ENCODE data around the gene SETD5.
A peak's percentile ranks its signal among the peaks of the same experiment; 100 is the strongest.

Gene SETD5

DNA sequence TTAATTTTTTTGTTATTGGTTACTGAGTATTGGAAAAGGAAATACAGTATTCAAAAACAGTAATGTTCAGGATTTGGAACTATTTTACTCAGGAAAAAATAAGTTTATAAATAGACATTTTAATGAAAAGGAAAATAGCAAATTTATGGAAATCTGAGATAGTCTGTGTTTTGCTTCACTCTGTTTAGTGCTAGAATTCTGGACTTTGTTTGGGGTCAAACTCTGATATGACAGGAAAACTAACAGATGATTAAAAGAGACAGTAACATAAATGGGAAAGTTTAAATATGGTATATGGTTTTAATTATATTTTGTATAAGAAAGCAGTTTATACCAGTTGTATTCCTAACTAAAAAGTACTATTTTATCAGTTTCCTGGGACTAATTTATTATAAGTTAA is 17.4 kb downstream of the SETD5 start:
- DNase-seq, result no peak

DNA sequence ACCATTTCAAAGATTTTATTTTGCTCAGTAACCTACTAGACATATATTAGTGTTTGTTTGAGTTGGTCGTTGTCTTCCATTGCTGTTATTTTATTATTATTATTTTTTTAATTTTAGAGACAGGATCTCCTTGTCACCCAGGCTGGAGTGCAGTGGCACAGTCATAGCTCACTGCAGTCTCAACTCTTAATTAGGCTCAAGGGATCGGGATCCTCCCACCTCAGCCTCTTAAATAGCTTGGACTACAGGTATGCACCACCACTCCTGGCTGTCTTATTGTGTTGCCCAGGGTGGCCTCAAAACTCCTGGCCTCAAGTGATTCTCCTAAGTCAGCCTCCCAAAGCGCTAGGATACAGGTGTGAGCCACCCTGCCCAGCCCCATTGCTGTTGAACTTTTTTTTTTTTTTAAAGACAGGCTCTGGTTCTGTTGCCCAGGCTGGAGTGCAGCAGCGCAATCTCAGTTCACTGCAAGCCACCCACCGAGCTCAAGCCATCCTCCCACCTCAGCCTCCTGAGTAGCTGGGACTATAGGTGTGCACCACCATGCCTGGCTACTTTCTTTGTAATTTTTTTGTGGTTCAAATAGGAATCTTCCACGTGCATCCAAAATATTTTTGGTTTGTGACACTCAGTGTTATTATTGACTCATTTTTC is 18.2 kb downstream of the SETD5 start:
- DNase-seq, result no peak

DNA sequence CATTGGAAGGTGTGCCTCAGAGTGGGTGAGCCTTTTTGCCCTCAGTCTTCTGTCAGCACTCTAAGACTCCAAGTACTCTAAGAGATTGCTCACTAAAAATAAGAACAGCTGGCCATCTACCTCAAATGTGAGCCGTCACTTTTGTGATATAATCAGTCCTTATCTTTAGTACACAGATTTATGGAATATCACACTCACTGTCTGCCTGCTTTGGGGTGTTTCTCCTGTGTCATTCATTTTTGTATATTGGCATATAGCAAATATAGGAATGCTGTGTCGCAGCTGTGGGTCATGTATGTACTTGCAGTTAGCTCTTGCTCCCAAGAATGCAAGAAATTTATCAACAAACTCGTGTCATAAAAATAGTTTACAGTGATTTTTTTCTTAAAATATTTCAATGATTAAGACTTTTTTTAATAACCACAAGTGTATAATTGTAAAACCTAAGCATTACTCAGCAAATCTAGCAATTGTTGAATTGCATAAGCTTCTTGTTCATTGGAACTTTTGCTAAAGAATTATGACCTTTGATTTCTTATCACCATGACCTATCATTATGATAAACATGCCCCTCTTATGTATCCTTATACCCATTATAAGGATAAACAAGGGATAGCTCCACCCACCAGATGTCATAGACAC is 18.8 kb downstream of the SETD5 start:
- DNase-seq, result no peak

DNA sequence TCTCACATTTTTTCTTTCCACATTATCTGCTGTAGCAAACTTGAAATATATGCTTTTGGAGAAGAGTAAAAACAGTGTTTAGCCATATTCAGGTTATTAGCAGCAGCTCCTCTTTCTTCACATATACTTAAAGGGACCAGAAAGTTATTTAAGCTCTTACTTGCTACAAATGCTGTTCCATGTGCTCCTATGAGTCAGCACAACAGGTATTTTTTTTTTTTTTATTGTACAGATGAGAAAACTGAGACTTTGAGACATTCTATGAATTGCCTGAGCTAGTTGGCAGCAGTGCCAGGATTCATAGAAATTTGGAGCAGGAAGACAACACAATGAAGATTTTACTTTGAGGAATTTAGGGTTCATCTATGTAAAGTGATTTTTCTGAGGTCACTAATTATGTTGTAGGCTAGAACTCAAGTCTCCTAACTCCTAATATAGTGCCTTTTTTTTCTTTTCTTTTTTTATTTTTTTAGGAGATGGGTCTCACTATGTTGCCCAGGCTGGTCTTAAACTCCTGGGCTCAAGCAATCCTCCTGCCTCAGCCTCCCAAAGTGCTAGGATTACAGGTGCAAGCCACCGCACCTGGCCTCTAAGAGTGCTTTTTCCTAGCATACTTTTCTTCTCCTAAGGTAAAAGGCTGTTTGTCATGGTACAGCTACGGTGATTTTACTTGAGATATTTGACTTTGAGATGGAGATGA is 23.6 kb downstream of the SETD5 start:
- no peak for DNase-seq

DNA sequence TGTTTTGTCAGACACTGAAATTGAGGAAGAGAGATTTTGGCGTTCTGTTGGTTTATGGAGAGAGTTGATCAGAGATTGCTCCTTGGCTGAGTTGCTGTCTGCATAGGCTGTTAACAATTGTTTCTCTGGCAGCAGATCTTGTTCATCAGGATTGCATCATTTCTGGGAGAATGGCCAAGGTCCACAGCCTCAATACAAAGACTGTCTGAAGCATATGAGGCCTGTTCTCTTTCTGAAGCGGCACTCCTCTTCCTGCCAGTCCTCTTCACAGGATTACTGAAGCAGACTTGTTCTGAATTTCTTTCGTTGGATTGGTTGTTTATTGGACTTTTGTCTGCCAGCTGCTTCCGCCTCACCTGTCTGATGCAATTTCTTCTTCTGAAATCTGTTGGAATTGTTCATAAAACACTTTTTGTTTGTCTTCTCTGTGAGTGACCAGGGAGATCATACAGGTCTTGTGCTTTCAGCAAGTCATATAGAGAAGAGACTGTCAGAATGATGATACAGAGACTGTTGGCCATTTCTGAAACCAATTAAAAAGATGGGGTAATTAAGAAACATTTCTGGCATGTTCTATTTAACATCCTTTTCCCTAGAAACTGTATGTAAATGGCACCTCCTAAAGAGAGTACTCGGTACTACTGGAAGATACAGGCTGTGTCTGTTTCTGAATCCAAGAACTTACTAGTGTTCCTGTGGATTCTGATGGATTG is 25.5 kb downstream of the SETD5 start:
- DNase-seq, result peak; percentile 72

DNA sequence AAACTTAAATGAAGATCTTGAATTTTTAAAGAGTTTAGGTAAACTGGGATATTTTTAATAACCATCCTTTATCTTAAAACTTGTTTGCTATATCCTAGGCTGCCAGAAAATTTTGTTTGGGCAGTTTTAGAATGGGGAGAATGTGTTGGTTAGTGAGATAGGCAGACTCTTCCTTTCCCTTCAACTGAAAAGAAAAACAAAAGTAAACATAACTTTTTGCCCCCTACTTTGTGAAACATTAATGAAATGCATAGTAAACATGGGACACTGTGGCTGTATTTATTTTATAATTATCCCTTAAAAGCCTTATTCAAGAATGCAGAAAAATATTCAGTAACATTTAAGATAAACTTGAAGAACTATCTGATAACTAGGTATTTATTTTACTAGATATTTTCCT is 31.0 kb downstream of the SETD5 start:
- no peak for DNase-seq

DNA sequence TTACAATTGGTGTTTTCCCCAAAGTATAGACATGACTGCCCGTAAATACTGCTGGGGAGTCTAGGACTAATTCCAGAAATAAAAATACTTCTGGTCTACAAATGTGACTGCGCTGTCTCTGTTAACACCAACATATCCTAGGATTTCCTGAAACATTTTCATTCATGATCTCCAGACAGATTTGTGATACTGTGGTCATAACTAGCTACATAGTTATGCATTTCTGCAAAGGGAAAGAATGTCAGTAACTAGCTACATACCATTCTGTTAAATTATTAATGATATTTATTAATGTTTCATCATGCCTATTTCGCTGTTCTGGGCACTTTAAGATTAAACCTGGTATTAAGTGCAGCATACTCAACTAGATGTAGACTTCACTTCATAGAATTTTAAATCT is 33.3 kb downstream of the SETD5 start:
- DNase-seq, result no peak

DNA sequence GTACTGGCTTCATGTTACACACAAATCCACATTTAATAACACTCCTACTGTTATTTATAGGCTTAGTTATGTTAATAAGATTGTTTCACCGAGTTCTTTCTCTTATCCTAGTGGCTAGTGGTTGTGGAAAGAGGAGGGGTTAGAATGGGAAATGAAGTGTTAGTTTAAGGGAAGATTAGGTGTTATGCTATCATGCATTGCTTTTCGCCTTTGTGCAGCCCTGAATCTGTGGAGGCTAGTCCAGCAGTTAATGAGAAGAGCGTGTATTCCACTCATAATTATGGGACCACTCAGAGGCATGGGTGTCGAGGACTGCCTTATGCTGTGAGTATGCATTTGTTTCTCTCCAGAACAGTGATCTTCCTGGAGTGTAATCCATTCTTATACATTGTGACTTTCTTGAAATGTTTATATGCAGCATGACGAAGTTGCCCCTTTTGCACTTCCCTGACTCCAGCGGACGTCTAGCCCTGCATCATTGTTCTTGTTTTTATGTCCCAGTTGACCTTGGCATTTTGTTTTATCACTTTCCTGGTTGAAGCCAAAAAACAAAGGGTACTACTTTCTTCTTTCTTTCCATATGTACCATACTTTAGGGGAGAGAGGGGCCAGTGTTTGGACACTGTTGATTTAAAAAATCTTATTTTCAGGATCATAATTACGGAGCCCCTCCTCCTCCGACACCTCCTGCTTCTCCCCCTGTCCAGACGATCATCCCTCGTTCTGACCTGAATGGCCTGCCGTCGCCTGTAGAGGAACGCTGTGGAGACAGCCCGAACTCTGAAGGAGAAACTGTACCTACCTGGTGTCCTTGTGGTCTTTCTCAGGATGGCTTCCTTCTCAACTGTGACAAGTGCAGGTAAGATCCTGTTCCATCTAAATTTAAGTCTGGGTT is 36.5 kb downstream of the SETD5 start:
- no peak for DNase-seq

DNA sequence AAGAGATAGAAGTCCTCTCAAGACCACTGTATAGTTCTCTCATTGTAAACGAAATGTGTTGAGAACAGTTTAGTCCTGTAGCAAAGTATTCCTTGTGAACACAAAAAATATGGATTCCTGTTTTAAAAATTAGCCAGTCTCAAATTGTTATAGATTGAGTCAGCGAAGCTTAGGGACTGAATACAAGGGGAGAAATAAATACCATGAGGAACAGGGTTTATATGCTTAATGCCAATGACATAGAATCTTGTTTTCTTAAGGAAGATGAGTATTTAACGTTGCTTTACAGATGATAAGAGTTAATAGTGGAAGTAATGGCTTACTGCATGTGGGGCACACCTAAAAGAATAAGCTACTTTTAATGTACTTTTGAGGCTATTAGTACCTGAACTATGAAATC is 37.9 kb downstream of the SETD5 start:
- DNase-seq, result no peak

DNA sequence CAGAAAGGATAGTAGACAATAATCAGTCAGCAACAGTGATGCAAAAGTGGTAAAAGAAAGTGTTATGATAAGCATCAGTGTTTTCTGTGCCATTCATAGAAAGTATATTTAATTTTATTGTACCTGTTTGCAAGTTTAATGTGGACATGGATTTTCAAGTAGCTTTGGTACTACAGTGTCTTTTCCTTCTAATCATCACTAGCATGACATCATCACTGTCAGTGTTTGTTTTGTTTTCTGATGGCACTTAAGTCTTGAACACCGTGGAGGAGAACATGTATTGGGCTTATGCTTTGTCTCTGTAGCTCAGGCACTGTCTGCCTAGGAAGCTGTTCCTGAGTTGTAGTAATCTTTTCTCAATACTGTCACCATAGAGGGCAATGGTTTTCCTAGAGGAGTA is 41.9 kb downstream of the SETD5 start:
- DNase-seq, result no peak

DNA sequence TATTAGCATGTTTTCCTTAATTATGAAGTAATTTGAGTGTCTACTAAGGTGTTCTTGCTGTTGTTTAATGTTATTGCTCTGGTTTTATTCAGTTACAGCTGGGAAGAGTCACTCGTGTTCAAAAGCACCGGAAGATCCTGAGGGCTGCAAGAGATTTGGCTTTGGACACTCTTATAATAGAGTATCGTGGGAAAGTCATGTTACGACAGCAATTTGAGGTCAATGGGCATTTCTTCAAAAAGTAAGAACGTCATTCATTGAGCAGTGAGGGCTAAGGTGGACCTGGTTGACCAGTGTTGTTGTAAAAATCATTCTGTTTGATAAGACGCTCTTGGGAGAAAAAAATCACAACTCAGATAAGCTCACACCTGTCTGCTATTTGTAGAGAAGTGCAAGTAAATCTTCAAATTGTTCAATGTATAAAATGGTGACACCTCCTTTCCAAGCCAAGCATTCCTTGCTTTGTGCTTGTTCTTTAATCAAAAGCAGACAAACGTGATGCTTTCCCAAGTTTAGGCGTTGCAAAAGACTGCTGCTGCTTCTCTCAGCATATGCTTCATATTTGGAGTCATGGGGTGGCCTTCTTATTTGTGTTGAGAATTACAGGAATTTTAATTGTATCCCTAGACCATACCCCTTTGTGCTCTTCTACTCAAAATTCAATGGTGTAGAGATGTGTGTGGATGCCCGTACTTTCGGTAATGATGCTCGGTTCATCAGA is 44.2 kb downstream of the SETD5 start:
- no peak for DNase-seq

DNA sequence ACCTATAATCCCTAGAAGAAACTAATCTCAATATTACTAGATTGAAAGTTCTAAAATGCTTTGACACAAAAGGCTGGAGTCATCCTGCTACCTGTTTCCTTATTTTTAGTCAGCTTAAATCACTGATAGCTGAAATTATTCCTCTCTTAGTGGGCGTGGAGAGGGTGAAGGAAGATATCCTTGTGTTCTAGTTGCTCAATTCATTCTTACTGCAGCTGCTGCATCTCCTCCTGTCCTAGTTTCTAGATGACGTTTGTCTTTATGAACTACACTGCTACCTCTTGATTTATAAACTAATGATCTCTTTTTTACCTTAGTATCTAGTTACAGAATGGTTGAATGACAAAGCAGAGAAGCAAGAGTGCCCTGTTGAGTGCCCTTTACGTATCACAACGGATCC is 50.7 kb downstream of the SETD5 start:
- no peak for DNase-seq

DNA sequence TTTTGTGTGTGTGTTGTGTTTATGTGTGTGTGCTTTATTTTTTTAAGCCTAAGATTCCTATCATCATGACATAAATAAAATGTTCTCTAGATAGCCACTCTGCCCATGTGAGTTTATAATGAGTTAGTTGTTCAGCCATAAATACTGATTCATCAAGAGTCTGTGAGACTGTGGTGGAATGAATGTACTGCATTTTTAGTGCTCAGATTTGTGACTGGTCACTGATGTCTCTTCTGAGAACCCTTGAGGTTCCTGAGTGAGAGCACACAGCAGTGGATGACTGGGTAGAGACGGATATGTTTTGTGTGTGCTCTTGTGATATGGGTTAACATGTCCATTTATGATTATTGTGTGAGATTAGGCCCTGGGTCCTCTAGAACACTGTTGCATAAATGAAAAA is 51.2 kb downstream of the SETD5 start:
- DNase-seq, result no peak

DNA sequence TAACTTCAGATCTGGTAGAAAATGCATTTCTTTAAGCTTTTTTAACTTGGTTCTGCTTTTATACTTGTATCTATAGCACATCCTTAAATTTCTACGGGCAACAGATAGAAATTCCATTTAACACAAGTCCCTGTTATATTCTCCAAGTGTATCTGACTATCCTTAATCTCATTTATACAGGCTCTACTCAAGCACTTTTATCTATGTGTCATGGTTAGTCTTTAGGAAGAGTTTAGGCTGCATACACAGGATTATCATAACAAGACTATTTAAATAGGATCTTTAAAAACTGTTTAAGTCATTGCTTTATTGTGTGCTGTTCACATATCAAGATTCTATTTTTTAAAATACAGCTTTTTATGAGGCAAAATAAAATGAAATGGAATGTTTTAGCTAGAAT is 52.7 kb downstream of the SETD5 start:
- no peak for DNase-seq

DNA sequence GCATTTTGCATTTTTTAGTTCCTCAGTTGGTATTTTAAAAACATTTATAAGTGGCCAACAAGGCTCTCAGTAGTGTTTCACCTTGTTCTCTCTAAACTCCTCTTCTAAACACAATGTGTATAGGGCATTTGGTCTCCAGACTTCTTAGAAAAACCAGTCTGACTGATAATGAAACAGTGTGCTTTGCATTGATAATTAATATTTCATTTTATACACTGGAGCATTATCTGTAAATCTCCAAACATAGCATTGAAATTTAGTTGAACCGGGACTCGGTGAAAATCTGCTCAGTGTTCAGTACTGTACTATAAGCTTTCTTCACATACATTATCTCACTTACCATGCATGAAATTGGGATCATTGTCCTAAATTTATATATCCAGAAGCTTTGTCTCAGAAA is 53.6 kb downstream of the SETD5 start:
- DNase-seq, result no peak

DNA sequence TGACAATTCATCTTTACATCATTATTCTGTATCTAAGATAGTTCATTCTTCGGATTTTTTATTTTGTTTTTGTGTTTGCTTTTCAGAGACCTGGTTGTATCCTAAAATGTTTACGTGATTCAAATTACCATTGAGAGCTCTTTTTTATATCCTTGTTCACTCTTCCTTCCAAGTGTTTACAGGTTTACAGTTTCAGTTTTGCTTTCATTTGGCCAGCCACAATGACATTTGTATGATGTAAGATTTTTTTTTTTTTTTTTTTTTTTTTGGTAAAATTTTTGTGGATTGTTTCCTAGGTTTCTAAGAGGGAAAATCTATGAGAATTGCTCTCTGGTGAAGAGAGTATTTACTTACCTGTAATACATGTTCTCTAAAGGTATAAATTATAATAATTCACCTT is 55.0 kb downstream of the SETD5 start:
- no peak for DNase-seq

DNA sequence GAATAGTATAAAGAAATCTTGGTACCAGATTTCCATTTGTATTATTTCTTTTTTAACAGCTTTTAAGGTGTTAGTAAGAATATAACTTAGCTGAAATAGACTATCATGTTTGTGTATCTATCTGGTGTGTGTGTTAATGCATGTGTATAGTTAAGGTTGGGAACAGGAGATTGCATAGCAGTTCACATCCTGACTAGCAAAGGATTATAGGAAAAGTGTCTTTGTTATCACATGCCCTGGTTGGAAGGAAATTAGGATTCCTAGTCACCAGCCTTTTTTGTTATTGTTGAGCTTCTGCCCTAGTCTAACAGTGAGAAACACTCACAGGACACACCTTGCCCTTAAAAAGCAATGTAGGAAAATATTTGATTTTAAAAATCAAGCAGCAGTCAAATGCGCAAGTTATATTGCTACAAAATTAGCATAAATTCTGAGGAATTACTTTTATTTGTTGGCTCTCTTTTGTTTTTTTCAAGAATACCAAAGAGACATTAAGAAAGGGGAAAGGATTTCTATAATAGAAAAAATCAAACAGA is 58.2 kb downstream of the SETD5 start:
- DNase-seq, result no peak

DNA sequence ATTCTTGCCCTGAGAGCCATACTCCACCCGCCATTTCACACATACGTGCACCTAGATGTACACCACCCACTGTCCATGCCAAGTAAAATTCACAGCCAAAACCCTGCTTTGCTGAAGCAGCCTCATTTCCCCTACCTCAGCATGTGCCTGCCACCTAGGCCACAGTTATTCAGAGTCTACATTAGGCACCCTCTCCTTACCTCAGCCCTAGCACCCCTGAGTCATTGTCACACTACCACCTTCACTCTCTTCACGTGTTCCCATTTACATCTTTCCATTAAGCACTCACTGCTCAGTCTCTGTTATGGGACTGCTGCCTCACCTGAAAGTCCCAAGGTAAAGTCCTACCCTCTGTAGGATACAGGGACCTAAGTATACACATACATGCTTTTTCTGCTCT is 70.0 kb downstream of the SETD5 start:
- DNase-seq, result no peak

DNA sequence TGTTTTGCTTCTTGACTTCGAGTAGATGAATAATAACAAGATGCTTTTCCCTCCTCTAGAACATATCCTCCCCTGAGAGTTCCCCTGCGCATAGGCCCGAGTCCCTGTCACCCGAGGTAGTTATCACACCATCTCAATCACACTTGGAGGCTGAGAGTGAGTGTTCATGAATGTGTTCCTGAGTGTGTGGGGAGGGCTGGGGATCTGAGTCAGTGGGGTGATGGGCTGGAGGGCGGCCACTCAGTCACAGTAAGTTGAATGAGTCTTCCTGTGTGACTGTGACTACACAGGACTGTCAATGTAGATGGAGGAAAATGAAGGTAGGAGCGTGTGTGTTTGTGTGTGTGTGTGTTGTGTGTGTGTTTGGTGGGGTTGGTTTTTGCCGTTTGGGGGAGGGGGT is 71.0 kb downstream of the SETD5 start:
- no peak for DNase-seq

DNA sequence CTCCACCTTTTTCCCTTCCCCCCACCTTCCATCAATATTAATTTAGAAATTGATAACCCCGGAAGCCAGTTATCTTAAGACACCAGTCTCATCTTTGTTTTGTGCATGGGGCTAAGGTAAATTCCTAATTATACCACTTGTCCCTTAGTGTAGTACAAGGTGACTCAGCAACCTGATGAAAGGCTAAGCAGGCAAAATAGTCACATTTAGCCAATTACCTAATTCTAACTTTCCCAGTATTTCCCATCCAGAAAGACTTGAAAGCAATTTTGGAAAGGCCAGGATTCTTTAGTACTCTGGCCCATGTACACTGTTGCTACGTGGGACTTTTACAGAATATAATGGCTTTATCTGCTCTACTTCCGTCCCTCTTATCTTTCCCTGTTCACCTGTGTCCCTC is 72.6 kb downstream of the SETD5 start:
- DNase-seq, result no peak

DNA sequence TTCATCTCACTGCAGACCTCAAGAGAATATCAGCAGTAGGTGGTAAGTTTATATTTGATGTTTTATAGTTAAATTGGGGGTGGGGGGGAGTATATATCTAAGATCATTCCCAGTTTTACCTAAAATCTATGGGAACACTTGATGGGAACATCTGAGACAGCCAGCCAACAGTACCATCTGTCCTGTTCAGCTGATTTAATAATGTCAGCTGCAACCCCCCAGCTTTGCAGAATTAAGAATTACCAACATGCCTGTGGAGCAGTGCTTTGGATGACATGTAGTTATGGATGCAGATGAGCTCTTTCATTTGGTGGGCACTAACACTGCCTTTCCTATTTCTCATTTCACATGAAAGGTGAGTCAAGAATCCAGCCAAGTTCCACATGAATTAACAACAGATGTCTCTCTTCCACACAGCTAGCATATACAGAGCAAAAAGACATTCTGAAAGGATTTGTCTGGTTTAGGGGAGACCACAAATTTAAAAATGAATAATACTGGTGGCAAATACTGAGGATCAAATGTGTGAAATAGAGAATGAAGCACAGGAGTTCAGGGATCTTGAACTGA is 76.2 kb downstream of the SETD5 start:
- DNase-seq, result no peak

DNA sequence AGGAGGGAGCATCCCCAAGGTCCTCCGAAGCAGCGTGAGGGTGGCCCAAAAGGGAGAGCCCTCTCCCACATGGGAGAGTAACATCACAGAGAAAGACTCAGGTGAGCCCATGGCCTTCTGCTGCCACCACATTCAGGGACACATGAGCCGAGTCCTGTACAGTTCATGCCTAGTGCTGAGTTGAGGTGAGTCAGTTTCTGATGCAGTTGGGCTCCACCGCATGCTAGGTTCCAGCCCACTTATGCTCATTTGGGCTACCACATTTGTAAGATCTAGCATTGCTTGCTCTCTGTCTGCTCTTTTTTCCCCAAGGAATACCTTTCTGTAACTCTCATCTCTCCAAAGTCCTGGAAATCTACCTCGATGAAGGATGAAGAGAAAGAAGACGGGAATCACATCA is 77.1 kb downstream of the SETD5 start:
- no peak for DNase-seq

All from NCI-H748 treated with DMSO at 0.1 percent for 48 hours (cell line).